ENCODE measurements around the gene MYMK.
A peak's percentile ranks its signal among the peaks of the same experiment; 100 is the strongest.

MYMK gene, protein sequence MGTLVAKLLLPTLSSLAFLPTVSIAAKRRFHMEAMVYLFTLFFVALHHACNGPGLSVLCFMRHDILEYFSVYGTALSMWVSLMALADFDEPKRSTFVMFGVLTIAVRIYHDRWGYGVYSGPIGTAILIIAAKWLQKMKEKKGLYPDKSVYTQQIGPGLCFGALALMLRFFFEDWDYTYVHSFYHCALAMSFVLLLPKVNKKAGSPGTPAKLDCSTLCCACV

DNA sequence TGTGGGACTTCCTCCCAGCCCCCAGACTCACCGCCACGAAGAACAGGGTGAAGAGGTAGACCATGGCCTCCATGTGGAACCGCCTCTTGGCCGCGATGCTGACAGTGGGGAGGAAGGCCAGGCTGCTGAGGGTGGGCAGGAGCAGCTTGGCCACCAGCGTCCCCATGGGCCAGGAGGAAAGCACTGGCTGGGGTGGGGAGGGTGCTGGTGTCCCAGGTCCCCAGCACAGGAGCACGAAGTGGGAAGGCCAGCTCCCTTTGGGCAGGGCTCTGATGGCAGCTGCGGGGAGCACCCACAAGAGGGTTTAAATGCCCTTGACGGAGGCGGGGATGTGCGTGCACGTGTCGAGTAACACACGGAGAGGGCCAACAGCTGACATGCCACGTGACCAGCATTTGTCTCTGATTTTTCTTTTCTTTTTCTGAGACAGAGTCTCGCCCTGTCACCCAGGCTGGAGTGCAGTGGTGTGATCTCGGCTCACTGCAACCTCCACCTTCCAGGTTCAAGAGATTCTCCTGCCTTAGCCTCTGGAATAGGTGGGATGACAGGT, at the start of gene MYMK:
Gene MYMK, minus strand, starts transcription at position 281 of the 550 bp plus-strand sequence. Its CDS starts 115 bp downstream, at position 166.
- no peak for TF ChIP-seq YY1 (IDR thresholded peaks at IDR 0.05; ENCODE audit: insufficient read depth, insufficient read length)
- TF ChIP-seq ZNF274 (IDR thresholded peaks at IDR 0.05; ENCODE audit: low read depth, low read length), result no peak
- no peak for TF ChIP-seq SUZ12 (IDR thresholded peaks at IDR 0.05; ENCODE audit: extremely low read depth, insufficient read depth, insufficient read length)
- H3K9me3 ChIP-seq (ENCODE audit: insufficient read depth, low read length), result no peaks in the 10 kb centered on the region
- H3K4me3 ChIP-seq (ENCODE audit: insufficient read length, low read depth), result no peak within 1 kb of the TSS
- H3K4me1 ChIP-seq (ENCODE audit: insufficient read depth, insufficient read length), result peaks cover 43% of the 10 kb centered on the region
- no peak for DNase-seq (ENCODE audit: low read depth, low spot score)
- H3K27me3 ChIP-seq (ENCODE audit: insufficient read depth, insufficient read length), result peaks cover 5% of the 10 kb centered on the region
- H3K36me3 ChIP-seq (ENCODE audit: insufficient read depth, insufficient read length, low read length), result no peaks in the 10 kb centered on the region
- peak within 1 kb of the TSS; percentile 13 for H3K9ac ChIP-seq (ENCODE audit: insufficient read length, low read depth)

DNA sequence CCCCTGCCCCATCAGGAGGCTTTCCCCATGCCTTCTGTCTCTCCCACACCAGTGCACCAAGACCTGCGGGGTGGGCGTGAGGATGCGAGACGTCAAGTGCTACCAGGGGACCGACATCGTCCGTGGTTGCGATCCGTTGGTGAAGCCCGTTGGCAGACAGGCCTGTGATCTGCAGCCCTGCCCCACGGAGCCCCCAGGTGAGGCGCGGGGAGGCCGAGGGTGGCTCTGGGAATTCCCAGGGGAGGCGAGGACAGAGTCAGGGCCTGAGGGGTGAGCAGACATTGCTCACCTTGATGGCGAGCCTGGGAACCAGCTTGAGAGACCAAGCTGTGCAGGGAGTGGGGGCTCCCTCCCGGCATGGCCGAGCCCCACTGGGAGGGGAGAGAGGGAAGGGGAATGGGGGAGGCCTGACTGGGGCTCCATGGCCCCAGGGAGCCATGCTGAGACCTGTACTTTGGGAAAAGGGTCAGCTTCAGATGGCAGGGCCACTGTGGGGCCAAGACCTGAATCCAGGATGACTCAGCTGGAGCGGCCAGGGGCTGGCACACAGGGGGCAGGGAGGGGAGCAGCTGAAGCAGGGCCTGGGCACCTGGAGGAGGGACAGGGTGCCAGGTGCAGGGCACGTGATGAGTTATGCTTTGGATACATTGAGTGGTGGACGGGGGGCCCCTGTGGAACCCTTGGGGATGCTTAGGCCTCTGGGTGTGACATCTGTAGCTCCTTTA, 49.2 kb upstream of the MYMK start:
- H3K36me3 ChIP-seq (ENCODE audit: insufficient read depth, insufficient read length, low read length), result no peaks in the 10 kb centered on the region
- H3K4me1 ChIP-seq (ENCODE audit: insufficient read depth, insufficient read length), result peaks cover 38% of the 10 kb centered on the region
- H3K9ac ChIP-seq (ENCODE audit: insufficient read length, low read depth), result no peak overlapping the region
- H3K4me3 ChIP-seq (ENCODE audit: insufficient read length, low read depth), result no peak overlapping the region
- no peak for TF ChIP-seq ZNF274 (IDR thresholded peaks at IDR 0.05; ENCODE audit: low read depth, low read length)
- TF ChIP-seq YY1 (IDR thresholded peaks at IDR 0.05; ENCODE audit: insufficient read depth, insufficient read length), result no peak
- TF ChIP-seq SUZ12 (IDR thresholded peaks at IDR 0.05; ENCODE audit: extremely low read depth, insufficient read depth, insufficient read length), result no peak
- no peak for DNase-seq (ENCODE audit: low read depth, low spot score)
- H3K9me3 ChIP-seq (ENCODE audit: insufficient read depth, low read length), result no peaks in the 10 kb centered on the region
- H3K27me3 ChIP-seq (ENCODE audit: insufficient read depth, insufficient read length), result no peaks in the 10 kb centered on the region

DNA sequence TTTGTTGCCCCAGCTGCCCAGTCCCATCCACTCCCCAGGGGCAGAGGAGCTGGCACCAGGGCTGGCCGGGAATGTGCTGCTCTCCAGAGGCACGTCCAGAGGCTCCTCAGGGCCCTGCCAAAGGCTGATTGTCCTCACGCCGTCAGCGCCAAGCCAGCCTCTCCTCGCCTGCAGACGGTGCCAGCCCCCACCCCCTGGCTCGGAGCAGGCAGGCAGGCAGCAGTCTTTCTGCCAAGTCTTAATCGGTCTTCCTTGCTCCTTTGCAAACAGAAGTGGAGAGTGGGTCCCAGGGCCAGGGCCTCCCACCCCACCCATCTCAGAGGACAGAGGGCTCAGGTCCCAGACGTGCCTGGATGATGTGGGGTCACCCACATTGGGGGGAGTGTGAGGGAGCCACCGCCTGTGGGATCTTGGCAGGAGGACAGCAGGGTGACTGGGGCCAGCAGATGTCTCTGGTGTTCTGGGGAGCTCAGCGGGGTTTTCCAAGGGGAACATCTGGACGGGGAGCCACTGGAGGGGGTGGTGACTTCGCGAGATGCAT, 48.1 kb upstream of the MYMK start:
- H3K27me3 ChIP-seq (ENCODE audit: insufficient read depth, insufficient read length), result no peaks in the 10 kb centered on the region
- H3K9ac ChIP-seq (ENCODE audit: insufficient read length, low read depth), result no peak overlapping the region
- no peaks in the 10 kb centered on the region for H3K36me3 ChIP-seq (ENCODE audit: insufficient read depth, insufficient read length, low read length)
- TF ChIP-seq YY1 (IDR thresholded peaks at IDR 0.05; ENCODE audit: insufficient read depth, insufficient read length) (no peak), ZNF274 (IDR thresholded peaks at IDR 0.05; ENCODE audit: low read depth, low read length) (no peak), SUZ12 (IDR thresholded peaks at IDR 0.05; ENCODE audit: extremely low read depth, insufficient read depth, insufficient read length) (no peak)
- H3K4me1 ChIP-seq (ENCODE audit: insufficient read depth, insufficient read length), result peaks cover 32% of the 10 kb centered on the region
- DNase-seq (ENCODE audit: low read depth, low spot score), result no peak
- H3K4me3 ChIP-seq (ENCODE audit: insufficient read length, low read depth), result no peak overlapping the region
- no peaks in the 10 kb centered on the region for H3K9me3 ChIP-seq (ENCODE audit: insufficient read depth, low read length)

DNA sequence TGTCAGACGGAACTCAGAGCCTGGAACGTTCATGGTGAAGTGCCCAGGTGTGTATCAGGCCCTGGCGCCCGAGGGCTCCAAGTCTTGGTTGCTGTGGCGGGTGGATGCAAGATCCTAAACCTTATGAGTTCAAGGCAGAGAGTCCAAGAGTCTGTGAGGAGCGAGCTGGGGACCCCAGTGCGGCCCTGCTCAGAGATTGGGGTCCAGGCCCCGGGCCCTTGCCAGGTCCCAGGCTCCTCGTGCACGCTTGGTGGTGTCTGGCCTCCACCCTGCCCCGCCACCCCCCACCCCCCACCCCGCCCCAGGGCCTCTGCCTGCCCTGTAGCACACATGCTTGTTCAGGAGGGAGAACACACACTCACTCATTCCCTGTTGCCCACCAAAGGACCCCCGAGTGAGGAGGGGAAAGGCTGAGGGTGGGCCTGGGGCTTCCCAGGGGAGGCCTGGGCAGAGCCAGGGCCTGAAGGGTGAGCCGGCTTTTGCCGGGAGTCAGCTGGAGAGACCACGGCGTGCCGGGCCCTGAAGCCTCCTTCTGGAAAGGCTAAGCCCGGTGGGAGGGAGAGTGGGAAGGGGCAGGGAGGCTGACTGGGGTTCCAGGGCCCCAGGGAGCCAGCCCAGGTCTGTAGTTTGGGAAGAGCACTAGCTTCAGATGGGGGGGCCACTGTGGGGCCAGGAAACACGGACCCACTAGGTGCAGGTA, 47.3 kb upstream of the MYMK start:
- no peak for TF ChIP-seq YY1 (IDR thresholded peaks at IDR 0.05; ENCODE audit: insufficient read depth, insufficient read length)
- TF ChIP-seq SUZ12 (IDR thresholded peaks at IDR 0.05; ENCODE audit: extremely low read depth, insufficient read depth, insufficient read length), result no peak
- no peak for TF ChIP-seq ZNF274 (IDR thresholded peaks at IDR 0.05; ENCODE audit: low read depth, low read length)
- Histone ChIP-seq H3K4me1 (ENCODE audit: insufficient read depth, insufficient read length) (peaks cover 29% of the 10 kb centered on the region), H3K27me3 (ENCODE audit: insufficient read depth, insufficient read length) (no peaks in the 10 kb centered on the region), H3K4me3 (ENCODE audit: insufficient read length, low read depth) (no peak overlapping the region), H3K36me3 (ENCODE audit: insufficient read depth, insufficient read length, low read length) (no peaks in the 10 kb centered on the region), H3K9ac (ENCODE audit: insufficient read length, low read depth) (peak overlapping the region; percentile 1), H3K9me3 (ENCODE audit: insufficient read depth, low read length) (no peaks in the 10 kb centered on the region)
- DNase-seq (ENCODE audit: low read depth, low spot score), result no peak

DNA sequence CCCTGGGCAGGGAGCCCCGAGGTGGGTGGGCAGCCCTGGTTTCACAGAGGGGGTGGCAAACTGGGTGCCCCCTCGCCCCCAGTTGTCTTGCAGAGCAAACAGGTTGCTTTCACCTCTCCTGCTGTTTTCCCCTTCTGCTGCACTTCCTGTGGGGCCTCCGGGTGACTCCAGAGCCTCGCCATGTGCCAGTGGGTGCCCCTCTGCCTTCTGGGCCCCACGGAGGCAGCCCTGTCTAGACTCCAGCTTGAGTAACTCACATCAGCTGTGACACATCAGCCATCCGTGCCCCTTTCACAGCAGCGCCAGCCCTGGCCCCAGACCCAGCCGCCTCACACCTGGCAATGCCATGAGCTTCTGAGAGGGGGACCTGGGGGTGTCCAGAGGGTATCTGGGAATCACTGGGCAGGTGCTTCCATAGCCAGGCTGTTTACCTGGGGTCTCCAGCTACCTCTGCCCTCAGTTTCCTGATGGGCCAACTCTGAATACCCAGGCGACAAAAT, 46.7 kb upstream of the MYMK start:
- Histone ChIP-seq H3K4me1 (ENCODE audit: insufficient read depth, insufficient read length) (peaks cover 27% of the 10 kb centered on the region), H3K9me3 (ENCODE audit: insufficient read depth, low read length) (no peaks in the 10 kb centered on the region), H3K4me3 (ENCODE audit: insufficient read length, low read depth) (no peak overlapping the region), H3K27me3 (ENCODE audit: insufficient read depth, insufficient read length) (no peaks in the 10 kb centered on the region), H3K9ac (ENCODE audit: insufficient read length, low read depth) (peak overlapping the region; percentile 1), H3K36me3 (ENCODE audit: insufficient read depth, insufficient read length, low read length) (no peaks in the 10 kb centered on the region)
- no peak for DNase-seq (ENCODE audit: low read depth, low spot score)
- no peak for TF ChIP-seq ZNF274 (IDR thresholded peaks at IDR 0.05; ENCODE audit: low read depth, low read length)
- TF ChIP-seq SUZ12 (IDR thresholded peaks at IDR 0.05; ENCODE audit: extremely low read depth, insufficient read depth, insufficient read length), result no peak
- no peak for TF ChIP-seq YY1 (IDR thresholded peaks at IDR 0.05; ENCODE audit: insufficient read depth, insufficient read length)

DNA sequence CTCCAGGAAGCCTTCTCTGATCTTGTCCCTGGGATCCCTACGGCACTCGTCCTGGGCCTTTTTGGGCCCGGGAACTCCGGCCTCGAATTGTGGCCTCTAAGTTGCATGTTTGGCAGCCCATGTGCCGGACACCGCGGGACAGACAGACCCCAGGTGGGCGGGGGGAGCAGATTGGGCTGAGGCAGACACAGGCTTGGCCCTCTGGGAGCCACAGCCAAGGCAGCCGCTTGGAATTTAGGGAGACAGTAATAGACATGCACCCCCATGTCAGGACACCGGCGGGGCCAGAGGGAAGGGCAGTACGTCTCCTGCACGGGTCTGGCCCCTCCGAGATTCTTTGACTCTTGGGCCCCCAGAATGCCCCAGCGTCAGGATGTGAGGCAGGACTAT, 45.9 kb upstream of the MYMK start:
- Histone ChIP-seq H3K9ac (ENCODE audit: insufficient read length, low read depth) (peak overlapping the region; percentile 26), H3K9me3 (ENCODE audit: insufficient read depth, low read length) (no peaks in the 10 kb centered on the region), H3K36me3 (ENCODE audit: insufficient read depth, insufficient read length, low read length) (no peaks in the 10 kb centered on the region), H3K4me3 (ENCODE audit: insufficient read length, low read depth) (no peak overlapping the region), H3K4me1 (ENCODE audit: insufficient read depth, insufficient read length) (peaks cover 24% of the 10 kb centered on the region), H3K27me3 (ENCODE audit: insufficient read depth, insufficient read length) (no peaks in the 10 kb centered on the region)
- DNase-seq (ENCODE audit: low read depth, low spot score), result no peak
- no peak for TF ChIP-seq ZNF274 (IDR thresholded peaks at IDR 0.05; ENCODE audit: low read depth, low read length)
- no peak for TF ChIP-seq SUZ12 (IDR thresholded peaks at IDR 0.05; ENCODE audit: extremely low read depth, insufficient read depth, insufficient read length)
- no peak for TF ChIP-seq YY1 (IDR thresholded peaks at IDR 0.05; ENCODE audit: insufficient read depth, insufficient read length)

Data from NT2/D1 (cell line).